Globus pallidus (tissue), 1 donor: Measurements from ENCODE around the gene PTPRT.

Experiments
- DNase-seq: peaks from one replicate; pipeline ENCODE4 v3.0.0-alpha.2; 2015; ENCODE audit warnings: low spot score

The PTPRT gene

DNA sequence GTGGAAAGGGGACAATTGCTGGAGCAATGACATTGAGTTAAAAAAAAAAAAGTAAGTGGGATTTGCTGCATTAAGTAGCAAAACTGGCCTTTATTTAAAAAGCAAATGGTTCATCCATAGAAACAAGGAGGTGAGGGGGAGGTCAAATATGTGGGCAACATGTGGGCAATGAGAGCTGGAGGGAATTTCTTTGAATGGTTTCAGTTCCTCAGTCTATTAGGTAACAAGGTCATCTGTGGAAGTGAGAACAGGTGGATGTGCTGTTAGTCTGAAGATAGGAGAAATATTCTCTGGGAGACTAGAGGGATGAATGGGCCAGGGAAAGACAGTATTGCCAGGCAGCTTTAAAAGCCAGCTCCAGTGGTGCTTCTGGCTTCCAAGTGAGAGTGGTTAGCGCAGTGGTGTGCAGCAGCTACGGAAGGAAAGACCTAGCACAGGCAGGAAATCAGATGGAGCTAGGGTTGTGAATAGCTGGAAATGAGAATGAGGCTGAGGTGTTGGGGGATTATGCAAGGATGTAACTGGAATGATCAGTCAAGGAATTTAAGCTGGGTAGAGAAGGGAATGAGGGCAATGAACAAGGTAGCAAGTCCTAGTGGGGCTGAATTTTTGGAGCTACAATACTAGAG is 727.6 kb downstream of the PTPRT start:
- no peak for DNase-seq

DNA sequence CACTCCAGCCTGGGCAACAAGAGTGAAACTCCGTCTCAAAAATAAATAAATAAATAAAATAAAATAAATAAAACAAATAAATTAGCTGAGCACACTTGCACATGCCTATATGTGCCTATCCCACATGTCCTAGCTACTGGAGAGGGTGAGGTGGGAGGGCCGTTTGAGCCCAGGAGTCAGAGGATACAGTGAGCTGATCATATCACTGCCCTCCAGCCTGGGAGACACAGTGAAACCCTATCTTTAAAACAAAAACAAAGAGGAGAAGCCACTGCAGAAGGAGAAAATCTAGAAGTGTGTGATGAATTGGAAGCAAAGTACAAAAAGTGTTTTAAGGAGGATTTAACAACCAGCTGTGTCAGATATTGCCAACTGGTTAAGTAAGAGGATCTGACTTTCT is 728.4 kb downstream of the PTPRT start:
- DNase-seq = no peak

DNA sequence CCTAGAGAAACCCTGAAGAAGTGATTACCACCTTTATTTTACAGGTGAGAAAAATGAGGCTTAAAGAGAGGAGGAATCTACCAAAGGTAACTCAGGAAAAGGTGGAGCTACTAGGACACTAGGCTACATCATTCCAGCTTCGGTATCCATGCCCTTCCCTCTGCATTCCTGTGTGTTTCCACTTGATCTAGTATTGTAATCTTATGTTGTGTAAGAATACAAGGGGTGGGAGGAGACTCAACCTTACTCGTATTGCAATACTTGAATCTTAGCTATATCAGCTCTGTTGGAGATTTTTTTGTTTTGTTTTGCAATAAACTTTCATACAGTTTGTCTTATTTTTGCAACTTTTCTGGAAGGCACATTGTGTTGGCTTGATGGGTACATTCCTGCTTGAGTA is 742.4 kb downstream of the PTPRT start:
- no peak for DNase-seq

DNA sequence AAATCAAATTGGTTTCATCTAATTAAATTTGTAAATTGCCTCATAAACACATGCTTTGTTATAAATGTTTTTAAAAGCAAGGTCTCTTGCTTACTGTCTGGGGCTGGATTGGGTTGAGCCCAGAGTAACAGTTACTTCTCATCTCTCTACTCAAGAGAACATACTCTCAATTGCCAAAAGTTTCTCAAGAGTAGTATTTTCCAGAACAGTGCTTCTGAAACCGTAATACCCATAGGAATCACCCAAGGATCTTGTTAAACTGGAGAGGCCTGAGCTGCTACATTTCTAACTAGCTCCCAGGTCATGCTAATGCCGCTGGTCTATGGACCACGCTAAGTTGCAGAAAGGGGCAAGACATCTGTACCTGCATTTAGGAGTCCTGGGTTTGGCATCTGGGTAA is 744.9 kb downstream of the PTPRT start:
- no peak for DNase-seq

DNA sequence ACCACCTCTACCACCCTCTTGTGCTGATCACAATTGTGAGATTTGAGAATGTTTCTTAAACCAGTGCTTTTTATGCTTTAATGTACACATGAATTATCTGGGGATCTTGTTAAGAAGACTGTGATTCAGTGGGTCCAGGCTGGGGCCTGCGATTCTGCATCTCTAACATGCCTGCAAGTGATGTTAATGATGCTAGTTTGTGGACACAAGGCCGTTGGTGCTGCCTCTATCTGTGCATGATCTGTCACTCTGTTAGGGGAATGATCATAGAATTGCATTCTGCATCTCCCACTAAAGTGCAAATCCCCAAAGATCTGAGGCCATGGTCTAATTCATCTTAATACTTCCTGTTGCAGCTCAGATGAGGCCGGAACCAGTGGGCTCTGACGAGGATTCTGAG is 746.5 kb downstream of the PTPRT start:
- no peak for DNase-seq

DNA sequence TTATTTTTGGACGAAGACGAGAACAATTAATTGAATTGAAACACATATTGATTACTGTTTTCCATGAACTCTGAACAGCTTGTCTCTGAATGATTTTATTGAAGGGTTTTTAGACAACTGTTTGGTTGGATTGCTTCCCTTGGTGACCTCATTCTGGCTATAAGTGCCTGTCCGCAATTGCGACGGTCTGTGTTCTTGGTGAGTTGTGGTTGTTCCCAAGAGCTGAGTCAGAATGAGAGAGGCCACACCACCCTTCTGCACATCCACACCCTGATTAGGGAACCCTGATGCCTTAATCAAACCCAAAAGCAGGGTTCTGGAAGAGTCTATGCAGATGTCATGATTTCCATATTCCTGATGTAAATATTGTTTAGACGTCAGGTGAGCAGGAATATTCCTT is 747.0 kb downstream of the PTPRT start:
- DNase-seq = no peak

DNA sequence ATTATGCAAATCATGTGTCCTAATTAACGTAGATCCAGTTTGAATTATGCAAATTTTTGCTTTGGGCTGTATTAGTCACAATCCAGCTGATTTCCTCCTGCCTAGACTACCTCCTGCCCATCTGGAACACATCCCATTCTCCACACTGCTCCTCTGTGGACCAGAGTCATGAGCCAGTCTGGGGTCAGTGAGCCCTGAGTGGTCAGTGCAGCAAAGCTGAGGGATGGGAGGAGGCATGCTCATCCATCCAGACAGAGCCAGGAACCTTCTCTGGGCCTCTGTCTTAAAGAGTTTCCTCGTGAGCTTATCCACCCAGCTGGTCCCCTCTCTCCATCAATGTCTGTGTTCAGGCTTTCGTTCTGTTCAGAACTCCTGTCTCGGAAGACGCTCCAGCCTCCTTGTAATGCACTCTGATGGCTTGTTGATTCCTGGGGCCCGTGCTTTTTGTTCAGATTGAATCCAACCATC is 747.8 kb downstream of the PTPRT start:
- DNase-seq = no peak

DNA sequence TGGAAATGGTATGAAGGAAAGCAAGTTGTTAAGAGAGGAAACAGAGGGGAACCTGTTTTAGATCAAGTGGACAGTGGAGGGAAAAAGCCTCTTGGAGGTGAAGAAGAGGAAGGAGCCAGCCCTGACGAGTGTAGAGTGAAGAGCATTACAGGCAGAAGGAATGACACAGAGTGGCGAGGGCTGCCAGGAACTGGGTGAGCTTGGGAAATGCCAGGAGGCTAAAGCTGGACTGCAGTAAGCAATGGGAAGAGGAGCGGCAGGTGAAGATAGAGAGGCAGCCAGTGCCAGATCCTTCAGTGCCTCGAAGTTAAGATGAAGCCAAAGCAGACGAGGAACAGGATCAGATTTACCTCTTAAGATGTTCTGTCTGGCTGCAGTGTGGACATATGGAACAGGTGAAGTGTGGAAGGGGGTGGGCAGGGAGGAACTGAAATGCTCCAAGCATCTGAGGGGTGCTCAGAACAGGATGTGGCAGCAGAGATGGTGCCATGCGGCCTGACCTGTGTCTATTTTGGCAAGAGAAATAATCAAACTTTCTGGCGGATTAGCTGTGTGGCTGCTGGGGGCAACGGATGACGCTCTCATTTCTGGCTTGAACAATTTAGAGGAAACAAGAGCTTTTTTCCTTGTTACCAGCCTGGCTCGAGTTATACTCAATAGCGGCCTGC is 748.4 kb downstream of the PTPRT start:
- DNase-seq = no peak

DNA sequence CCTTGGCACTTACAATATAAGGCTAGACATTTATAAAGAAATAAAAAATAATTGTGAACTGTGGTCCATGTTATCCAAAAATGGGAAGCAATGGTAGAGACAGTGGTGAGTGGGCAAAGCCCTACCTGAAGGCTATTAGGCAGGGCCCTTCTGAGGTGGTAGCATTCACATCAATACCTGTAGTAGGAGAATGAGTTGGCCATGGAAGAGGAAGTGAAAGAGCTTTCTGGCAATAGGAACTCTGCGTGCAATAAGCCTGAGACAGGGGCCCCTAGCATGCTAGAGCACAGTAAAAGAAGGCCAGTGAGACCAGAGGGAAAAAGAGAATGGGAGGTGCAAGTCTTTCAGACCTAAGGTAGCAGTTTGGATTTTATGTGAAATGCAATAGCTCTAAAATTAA is 754.5 kb downstream of the PTPRT start:
- peak; percentile 7 for DNase-seq

DNA sequence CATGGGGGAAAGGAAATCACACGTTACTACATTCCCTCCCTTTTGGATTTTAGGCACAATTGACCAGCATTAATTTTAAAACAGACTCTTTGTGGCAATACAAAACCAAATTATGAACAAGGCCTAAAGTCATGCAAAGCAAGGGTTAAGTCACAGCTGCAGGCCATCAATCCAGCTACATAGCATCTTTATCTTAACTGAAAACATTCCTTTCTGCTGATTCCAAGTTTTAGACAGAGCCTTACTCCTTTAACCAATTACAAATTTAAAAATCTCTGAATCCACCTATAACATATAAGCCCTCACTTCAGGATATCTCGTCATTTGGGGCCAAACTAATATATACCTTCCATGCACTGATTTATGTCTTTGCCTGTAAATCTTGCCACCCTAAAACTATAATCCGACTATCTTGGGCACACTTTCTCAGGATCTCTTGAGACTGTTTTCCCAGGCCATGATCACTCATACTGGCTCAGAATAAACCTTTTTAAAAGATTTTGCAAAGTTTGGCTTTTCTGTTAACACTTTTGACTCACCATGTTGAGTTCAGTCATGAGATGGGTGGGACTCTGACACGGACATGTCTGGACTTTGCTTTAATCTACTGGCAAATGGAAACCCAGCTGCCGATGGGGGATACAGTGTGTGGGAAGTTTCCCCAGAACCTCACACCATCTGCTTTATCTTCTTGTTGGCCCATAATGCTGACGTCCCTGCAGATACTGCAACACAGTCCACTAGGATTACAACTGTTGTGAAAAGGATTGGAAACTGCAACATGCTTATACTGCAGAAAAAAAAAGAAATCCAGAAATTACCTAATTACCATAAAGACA is 757.0 kb downstream of the PTPRT start:
- DNase-seq = no peak

DNA sequence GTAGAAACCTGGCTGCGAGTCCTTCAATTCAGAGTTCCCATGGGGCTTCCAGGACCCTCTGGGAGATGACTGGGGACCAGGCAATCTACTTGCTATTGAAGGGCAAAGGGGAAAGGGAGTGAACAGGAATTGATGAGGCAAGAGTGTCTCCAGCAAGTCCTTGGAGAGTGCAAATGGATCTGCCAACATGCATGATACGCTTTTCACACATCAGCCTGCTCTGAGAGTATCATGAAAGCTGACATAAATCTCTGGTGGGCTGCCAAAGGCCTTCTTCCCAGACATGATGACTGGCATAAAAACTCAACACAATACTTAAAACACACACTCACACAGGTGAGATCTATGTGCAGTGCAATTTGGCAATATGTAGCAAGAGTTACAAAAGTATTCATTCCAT is 759.1 kb downstream of the PTPRT start:
- no peak for DNase-seq

DNA sequence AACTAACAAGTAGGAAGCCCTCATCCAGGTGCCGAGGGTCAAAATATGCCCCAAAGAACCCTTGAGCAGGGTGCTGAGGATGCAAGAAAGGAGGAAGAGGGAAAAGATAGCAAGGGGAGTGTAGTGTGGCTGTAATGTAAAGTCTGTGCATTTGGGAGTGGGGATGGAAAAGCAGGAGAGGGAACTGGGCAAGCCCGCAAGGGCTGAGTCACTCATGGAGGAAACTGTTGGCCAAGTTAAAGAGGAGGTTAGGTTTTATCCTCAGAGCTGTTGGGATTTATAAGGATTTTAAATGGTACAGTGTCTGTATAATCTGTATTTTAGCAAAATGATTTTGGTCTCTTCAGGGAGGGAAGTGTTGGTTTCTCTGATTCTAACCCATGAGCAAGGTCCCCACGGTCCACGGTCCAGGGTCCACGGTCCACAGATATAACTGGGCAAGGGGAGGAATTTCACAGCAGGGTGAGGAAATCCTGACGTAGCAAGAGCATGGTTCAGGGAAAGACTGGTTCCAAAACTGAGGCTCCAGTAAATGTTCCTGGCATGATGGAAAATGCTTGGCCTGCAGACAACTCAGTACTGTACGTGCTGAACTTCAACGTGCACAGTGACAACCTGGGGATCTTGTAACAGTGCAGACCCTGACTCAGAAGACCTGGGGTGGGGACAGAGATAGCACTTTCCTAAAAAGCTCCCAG is 759.8 kb downstream of the PTPRT start:
- no peak for DNase-seq

DNA sequence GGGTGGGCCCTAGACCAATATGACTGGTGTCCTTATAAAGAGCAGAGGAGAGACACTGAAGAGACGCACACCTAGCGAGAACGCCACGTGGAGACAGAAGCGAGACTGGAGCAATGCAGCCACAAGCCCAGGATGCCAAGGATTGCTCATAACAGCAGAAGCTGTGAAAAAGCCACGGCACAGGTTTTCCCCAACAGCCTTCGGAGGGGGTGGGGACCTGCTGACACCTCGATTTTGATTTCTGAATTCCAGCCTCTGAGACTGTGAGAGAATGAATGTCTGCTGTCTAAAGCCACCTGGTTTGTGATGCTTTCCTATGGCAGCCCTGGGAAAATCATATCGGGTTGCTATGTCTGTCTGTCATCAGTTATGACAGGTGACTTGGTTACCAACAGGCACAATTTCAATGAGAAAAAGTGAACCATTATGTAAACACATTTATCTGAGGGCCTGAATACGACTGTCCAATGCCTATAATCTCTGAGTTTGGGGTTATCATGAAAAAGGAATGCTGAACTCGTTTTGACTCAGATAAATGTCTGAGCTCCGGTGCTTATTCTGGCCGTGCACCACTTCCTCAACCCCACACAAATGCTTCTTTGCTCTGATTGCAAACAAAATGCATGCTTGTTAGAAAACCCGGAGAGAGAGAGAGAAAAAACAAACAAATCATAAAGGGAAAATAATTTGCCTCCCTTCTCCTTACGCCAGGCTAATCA is 769.7 kb downstream of the PTPRT start:
- no peak for DNase-seq

DNA sequence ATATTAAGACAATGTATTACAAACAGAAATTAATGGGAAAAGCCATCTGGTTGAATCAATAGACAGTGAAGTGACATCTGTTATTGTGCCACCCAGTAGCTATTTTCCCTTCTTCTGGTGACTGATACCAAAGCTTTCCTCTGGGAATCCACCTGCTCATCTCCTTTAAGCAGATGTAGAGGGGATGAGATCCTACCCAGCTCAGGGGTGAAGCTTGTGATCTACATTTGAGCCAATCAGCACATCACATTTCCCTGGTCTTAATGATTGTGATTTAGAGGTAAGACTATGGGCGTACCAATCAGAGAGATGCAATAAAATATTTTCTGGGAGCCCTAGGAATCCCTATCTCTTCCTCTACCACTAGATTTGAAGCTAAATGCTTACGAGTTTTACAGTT is 782.9 kb downstream of the PTPRT start:
- no peak for DNase-seq

DNA sequence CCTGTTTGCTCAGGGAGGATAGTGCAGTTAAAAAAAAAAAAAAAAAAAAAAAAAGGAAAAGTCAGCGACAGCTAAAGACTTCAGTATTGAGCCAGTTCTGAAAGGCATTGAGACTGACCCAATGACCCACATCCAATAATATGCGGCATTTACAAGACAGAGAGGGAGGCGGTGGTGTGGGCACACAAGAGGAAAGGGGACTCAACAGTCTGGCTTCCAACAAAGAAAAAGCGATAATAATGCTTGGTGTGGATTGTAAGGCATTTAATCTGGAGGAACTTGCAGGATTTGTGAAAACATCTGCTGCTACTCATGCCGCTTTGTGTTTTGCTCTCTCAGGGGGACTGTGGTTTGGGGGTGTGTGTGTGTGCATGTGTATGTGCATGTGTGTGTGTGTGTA is 787.3 kb downstream of the PTPRT start:
- DNase-seq = no peak

DNA sequence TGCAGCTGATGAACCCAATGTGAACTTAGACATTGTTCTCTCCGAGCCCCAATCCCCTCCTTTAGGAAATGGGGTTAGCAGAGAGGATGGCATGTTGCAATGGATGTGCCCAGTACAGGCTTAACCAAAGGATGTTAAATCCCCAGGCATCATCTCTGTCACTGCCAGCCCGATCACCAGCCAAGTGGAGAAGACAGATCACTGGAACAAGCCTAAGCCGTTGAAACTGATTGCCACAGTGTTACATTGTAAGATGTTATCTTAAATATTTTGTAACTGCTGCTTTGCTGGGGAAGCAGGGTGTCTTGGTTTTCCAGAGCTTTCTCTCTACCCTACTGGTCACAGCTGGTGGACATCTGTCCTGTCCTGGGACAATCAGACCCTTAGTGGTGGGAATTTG is 788.1 kb downstream of the PTPRT start:
- no peak for DNase-seq

DNA sequence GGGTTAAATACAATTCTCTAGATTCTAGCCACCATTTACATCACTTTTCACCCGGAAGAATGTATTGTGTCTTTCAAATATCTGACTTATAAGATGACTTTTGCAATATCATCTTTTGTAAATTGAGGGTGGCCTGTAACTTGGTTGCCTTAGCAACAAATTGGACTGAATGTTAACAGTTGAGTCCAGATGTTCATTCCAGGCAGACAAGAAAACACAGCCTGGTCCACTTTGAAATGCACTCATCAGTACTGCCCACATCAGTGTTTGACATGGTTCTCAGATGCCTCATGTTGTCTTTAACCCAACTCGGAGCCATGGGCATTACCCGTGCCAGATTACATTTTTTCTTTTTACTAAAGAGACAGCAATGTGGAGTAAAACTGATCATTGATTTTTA is 789.9 kb downstream of the PTPRT start:
- no peak for DNase-seq

DNA sequence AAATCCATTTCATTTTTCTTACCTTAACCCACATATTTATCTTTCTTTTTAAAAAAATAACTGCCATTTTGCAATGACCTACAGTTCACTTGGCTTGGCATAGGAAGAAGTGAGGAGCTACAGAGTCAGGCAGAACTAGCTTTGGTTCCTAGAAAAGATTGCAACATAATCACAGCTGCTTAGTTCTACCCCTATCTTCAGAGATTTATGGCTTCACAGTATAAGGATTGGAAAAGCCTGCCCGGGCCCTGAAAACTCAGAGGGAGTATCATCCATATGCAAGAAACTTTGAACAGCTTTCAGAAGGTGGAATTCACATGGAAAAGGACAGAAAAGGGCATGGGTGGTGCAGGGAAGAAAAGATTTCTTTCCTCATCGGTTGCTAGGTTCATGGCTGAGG is 797.3 kb downstream of the PTPRT start:
- DNase-seq = no peak

DNA sequence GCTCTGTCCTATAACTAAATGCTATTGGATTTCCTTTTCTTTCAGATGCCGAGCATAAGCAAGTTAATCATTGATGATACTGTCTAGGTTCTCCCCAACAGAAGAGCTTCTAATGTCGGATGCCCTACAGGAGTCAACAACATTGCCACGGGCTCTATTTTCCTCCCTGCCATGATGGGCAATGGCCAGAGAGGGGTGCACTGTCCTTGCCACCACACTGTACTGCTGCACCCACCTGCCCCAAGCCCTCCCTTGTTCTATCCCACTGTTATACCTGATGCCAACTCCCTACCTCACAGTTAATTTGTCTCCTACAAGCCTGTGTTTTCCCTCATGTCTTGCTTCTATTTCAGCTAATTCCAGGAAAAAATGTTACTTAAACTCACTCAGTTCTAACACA is 797.9 kb downstream of the PTPRT start:
- no peak for DNase-seq

DNA sequence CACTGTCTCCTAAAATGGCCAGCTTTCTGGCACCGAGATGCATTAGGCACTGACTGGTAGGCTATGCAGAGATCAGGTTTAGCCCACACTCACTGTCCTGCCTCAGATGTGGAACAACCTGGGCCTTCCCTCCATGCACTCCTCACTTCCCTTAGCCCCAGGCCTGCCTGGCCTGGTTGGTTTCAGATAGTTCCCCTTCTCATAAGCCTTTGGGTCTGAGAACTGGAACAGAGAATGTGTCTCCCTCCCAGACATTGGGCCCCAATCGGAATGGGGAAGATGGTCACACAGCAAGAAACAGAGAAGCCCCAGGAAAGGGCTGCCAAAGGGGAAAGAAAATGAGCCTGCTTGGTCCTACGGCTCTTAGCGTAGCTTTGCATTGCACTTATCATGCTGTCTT is 809.4 kb downstream of the PTPRT start:
- DNase-seq = peak; percentile 32

DNA sequence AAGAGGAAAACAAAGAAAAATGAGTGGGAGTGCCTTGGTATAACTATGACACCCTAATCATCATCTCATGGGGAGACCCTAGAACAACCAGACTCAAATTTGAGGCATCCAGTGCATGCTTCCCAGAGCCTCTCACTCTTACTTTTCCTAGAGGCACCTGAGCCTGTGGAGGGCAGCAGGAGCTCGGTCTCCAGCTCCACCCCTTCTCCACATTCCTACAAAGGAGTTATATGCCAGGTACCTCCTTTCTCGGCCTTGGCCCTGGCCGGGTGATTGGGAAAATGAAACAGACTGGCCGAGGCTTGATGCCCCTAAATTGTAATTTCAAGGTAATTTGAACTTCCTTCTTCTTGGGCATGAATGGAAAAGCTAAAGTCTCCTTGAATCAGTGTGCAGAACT is 810.3 kb downstream of the PTPRT start:
- DNase-seq = no peak

DNA sequence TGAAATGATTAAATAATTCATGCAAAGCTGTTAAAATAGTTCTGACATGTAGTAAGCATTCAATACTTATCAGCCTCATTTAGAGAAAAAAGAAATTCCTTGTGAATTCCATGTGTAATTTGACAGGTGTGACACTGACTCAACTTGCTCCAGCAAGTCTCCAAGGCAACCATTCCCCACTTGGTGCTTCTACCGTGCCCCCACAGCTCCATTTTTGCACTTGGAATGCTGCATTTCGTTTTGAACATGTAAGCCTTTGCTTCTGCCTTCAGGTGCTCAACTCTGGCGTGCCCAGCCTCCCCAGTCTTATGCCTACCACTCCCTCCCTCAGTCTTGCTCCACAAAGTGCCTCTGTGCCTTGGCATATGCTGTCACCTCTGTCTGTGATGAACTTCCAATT is 810.9 kb downstream of the PTPRT start:
- no peak for DNase-seq
